Vagina (tissue), 2 donors: ENCODE results near the gene STON2.

Experiments used
- CTCF ChIP-seq, 3 experiments: fragments of 450-650 bp in 2 of 3; fragments of 200-600 bp in 1 of 3; sonication (generic) in 1 of 3; IDR thresholded peaks; one replicate each; pipeline ENCODE4 v1.5.1; 2017 to 2019; ENCODE audit warnings: antibody characterized with exemption in 3 of 3, mild to moderate bottlenecking in 2 of 3, moderate library complexity in 2 of 3
- POLR2A ChIP-seq, 2 donors: fragments of 450-650 bp; IDR thresholded peaks; one replicate each; pipeline ENCODE4 v1.6.1; 2017; ENCODE audit warnings: antibody characterized with exemption in 2 of 2, mild to moderate bottlenecking in 2 of 2, moderate library complexity in 2 of 2
- POLR2AphosphoS5 ChIP-seq, 2 donors: sonication (generic); formaldehyde crosslinking; IDR thresholded peaks; one replicate each; pipeline ENCODE4 v1.9.0; 2017; ENCODE audit warnings: antibody characterized with exemption in 2 of 2, mild to moderate bottlenecking in 2 of 2, low read depth in 1 of 2; ENCODE audit not compliant: insufficient read depth in 1 of 2

- no peak for TF ChIP-seq CTCF (IDR thresholded peaks at IDR 0.05)
- TF ChIP-seq POLR2A (IDR thresholded peaks at IDR 0.05): no peak
- no peak for TF ChIP-seq POLR2AphosphoS5 (IDR thresholded peaks at IDR 0.05; ENCODE audit: insufficient read depth in 1 of 2, low read depth in 1 of 2)
Observed at GRCh38 chr14:81392976-81393643, 7.0 kb downstream of the STON2 start.
